MM.1S (cell line): Measurements from ENCODE around the gene RMND5A.

Source experiments
- EZH2 ChIP-seq: fragments of 300-600 bp; sonication (generic); optimal IDR thresholded peaks from 2 replicates; pipeline ENCODE3; 2017; ENCODE audit warnings: low read depth, mild to moderate bottlenecking, antibody characterized with exemption, low read length, mixed read lengths
- TF ChIP-seq, protein P1 (sequence below): fragments of 300-600 bp; sonication (generic); IDR thresholded peaks from 2 replicates; pipeline ENCODE4 v1.5.1; 2016; ENCODE audit warnings: antibody characterized with exemption, low read length, mixed read lengths

DNA sequence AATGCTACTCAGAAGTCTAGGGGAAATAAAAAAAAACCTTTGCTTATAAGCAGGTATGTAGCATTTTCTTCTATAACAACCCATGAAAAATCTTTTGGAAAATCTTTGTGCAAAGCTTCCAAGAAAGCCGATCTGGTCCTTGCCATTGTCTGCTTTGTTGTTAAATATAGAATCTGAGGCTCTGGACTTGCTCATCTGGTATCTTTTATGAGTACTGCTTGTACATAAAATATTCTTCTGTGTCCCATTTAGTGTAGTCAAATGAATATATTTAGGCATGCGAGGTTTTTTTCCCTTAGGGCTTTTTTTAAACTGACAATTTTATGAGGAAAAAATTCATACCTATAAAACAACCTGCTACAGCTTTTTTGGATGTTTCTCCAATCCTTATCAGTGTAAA, 45.0 kb upstream of the RMND5A start:
- TF ChIP-seq EZH2, result no peak
- TF ChIP-seq, protein P1, sequence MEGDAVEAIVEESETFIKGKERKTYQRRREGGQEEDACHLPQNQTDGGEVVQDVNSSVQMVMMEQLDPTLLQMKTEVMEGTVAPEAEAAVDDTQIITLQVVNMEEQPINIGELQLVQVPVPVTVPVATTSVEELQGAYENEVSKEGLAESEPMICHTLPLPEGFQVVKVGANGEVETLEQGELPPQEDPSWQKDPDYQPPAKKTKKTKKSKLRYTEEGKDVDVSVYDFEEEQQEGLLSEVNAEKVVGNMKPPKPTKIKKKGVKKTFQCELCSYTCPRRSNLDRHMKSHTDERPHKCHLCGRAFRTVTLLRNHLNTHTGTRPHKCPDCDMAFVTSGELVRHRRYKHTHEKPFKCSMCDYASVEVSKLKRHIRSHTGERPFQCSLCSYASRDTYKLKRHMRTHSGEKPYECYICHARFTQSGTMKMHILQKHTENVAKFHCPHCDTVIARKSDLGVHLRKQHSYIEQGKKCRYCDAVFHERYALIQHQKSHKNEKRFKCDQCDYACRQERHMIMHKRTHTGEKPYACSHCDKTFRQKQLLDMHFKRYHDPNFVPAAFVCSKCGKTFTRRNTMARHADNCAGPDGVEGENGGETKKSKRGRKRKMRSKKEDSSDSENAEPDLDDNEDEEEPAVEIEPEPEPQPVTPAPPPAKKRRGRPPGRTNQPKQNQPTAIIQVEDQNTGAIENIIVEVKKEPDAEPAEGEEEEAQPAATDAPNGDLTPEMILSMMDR, result no peak
